Liver (tissue), 3 donors: ENCODE measurements around the gene CYP1A2.

Source experiments
- ATF3 ChIP-seq: IDR thresholded peaks from 2 replicates; pipeline ENCODE4 v1.6.1; 2016; ENCODE audit warnings: antibody characterized with exemption
- CTCF ChIP-seq: fragments of 150-350 bp; IDR thresholded peaks from 2 replicates; pipeline ENCODE4 v1.5.1; 2017; ENCODE audit warnings: improper control_type of control experiment, low read depth, low read length; ENCODE audit not compliant: missing input control
- FOXA1 ChIP-seq: IDR thresholded peaks from 2 replicates; pipeline ENCODE4 v1.6.1; 2016; ENCODE audit warnings: antibody characterized with exemption
- GABPA ChIP-seq, 2 donors: IDR thresholded peaks in 1 of 2; conservative IDR thresholded peaks in 1 of 2; 2 replicates each; pipeline ENCODE4 v1.6.1; 2016; ENCODE audit warnings: antibody characterized with exemption in 2 of 2, mild to moderate bottlenecking in 1 of 2, moderate library complexity in 1 of 2
- JUND ChIP-seq, 2 donors: IDR thresholded peaks; 2 replicates each; pipeline ENCODE4 v1.6.1; 2016; ENCODE audit warnings: antibody characterized with exemption in 2 of 2
- MAX ChIP-seq: IDR thresholded peaks from 2 replicates; pipeline ENCODE4 v1.6.1; 2016; ENCODE audit warnings: antibody characterized with exemption
- REST ChIP-seq: IDR thresholded peaks from 2 replicates; pipeline ENCODE4 v1.6.1; 2016; ENCODE audit warnings: antibody characterized with exemption, mild to moderate bottlenecking
- RXRA ChIP-seq, 2 donors: IDR thresholded peaks; 2 replicates each; pipeline ENCODE4 v1.6.1; 2017 to 2018; ENCODE audit warnings: antibody characterized with exemption in 2 of 2, mild to moderate bottlenecking in 1 of 2
- SP1 ChIP-seq: IDR thresholded peaks from 2 replicates; pipeline ENCODE4 v1.6.1; 2018; ENCODE audit warnings: antibody characterized with exemption, mild to moderate bottlenecking
- ZBTB33 ChIP-seq: IDR thresholded peaks from 2 replicates; pipeline ENCODE4 v1.6.1; 2016; ENCODE audit warnings: antibody characterized with exemption
- donor health status: healthy.
- donor health status: healthy.

GRCh38 chr15:74754593-74755215 is 6.1 kb downstream of the CYP1A2 start:
- no peak for TF ChIP-seq FOXA1
- no peak for TF ChIP-seq REST
- no peak for TF ChIP-seq CTCF
- TF ChIP-seq JUND (IDR thresholded peaks at IDR 0.05), result no peak
- no peak for TF ChIP-seq MAX
- TF ChIP-seq GABPA (IDR thresholded peaks at IDR 0.05 in 1 of 2, conservative IDR thresholded peaks at IDR 0.05 in 1 of 2), result no peak
- no peak for TF ChIP-seq ZBTB33
- no peak for TF ChIP-seq RXRA (IDR thresholded peaks at IDR 0.05)
- TF ChIP-seq SP1, result no peak
- no peak for TF ChIP-seq ATF3
